GM19397 (cell line): ENCODE data around the gene PPP2R2C.

ENCODE experiments used
- ATAC-seq: cut with Tn5 transposase; IDR thresholded peaks from one replicate; pipeline ENCODE4 v1.9.1; 2021; ENCODE audit warnings: mild to moderate bottlenecking, moderate library complexity; ENCODE audit not compliant: unreplicated experiment

The PPP2R2C gene

GRCh38 chr4:6319530-6320150 lies 152.8 kb downstream of the PPP2R2C start:
- ATAC-seq: no peak

- ATAC-seq: no peak
These were observed 154.2 kb downstream of the PPP2R2C start for GRCh38 chr4:6318206-6318605.

GRCh38 chr4:6316461-6317003 lies 155.9 kb downstream of the PPP2R2C start:
- ATAC-seq: no peak

GRCh38 chr4:6313216-6313615 lies 159.2 kb downstream of the PPP2R2C start:
- ATAC-seq: no peak

- ATAC-seq: no peak
These were observed 162.6 kb downstream of the PPP2R2C start for GRCh38 chr4:6309777-6310176.

- ATAC-seq: no peak
These were observed 163.3 kb downstream of the PPP2R2C start for GRCh38 chr4:6308899-6309643.

- no peak for ATAC-seq
These were observed 164.5 kb downstream of the PPP2R2C start for GRCh38 chr4:6307891-6308290.

- ATAC-seq: no peak
These were observed 165.2 kb downstream of the PPP2R2C start for GRCh38 chr4:6307230-6307629.

GRCh38 chr4:6306299-6306698 lies 166.1 kb downstream of the PPP2R2C start:
- no peak for ATAC-seq

- ATAC-seq: no peak
These were observed 168.5 kb downstream of the PPP2R2C start for GRCh38 chr4:6303943-6304342.

GRCh38 chr4:6302869-6303268 lies 169.5 kb downstream of the PPP2R2C start:
- no peak for ATAC-seq

- ATAC-seq: no peak
These were observed 170.5 kb downstream of the PPP2R2C start for GRCh38 chr4:6301732-6302442.

- ATAC-seq: no peak
These were observed 171.2 kb downstream of the PPP2R2C start for GRCh38 chr4:6301051-6301731.

- ATAC-seq: no peak
These were observed 172.1 kb downstream of the PPP2R2C start for GRCh38 chr4:6300359-6300758.

GRCh38 chr4:6299875-6300274 lies 172.5 kb downstream of the PPP2R2C start:
- no peak for ATAC-seq

GRCh38 chr4:6298852-6299251 lies 173.6 kb downstream of the PPP2R2C start:
- no peak for ATAC-seq

GRCh38 chr4:6298035-6298434 lies 174.4 kb downstream of the PPP2R2C start:
- ATAC-seq: no peak

GRCh38 chr4:6297266-6297815 lies 175.1 kb downstream of the PPP2R2C start:
- ATAC-seq: no peak

GRCh38 chr4:6296026-6296425 lies 176.4 kb downstream of the PPP2R2C start:
- ATAC-seq: no peak

- ATAC-seq: no peak
These were observed 176.9 kb downstream of the PPP2R2C start for GRCh38 chr4:6295495-6295894.
